Measurements from ENCODE around the gene GPR55. TPM values are rescaled to one million over a fixed set of nuclear protein-coding genes. Genes with fewer than 3 reads are reported as not detected.

The GPR55 gene
- total and polyA plus RNA-seq, 5 donors = 0.18 to 0.20 TPM; not detected in 3

GRCh38 chr2:230958820-230959756 lies 34.0 kb upstream of the GPR55 start:
- no peaks in the 10 kb centered on the region for H3K9me3 ChIP-seq (ENCODE audit: control insufficient read depth, low read length)
- intact Hi-C loops (cut with DNase I) = no loop called here
- peaks cover 2% of the 10 kb centered on the region for H3K27me3 ChIP-seq (ENCODE audit: control insufficient read depth, insufficient read depth)
- DNase-seq (no peak), ATAC-seq (no peak)
- WGBS = 86% methylated on average over 8 of the region's 8 CpGs
- H3K4me3 ChIP-seq (ENCODE audit: low read length) = no peak overlapping the region
- H3K27ac ChIP-seq (ENCODE audit: low read length) = no peak overlapping the region
- no peaks in the 10 kb centered on the region for H3K4me1 ChIP-seq (ENCODE audit: control insufficient read depth, insufficient read depth, low read length)

GRCh38 chr2:230957756-230958391 lies 32.8 kb upstream of the GPR55 start:
- Histone ChIP-seq H3K9me3 (ENCODE audit: control insufficient read depth, low read length) (no peaks in the 10 kb centered on the region), H3K27me3 (ENCODE audit: control insufficient read depth, insufficient read depth) (peaks cover 2% of the 10 kb centered on the region), H3K27ac (ENCODE audit: low read length) (no peak overlapping the region), H3K4me3 (ENCODE audit: low read length) (peak overlapping the region; percentile 48), H3K4me1 (ENCODE audit: control insufficient read depth, insufficient read depth, low read length) (no peaks in the 10 kb centered on the region)
- intact Hi-C loops (cut with DNase I) = no loop called here
- ATAC-seq (no peak), DNase-seq (no peak)

- H3K4me3 ChIP-seq (ENCODE audit: low read length) = peak overlapping the region; percentile 48
- H3K27ac ChIP-seq (ENCODE audit: low read length) = no peak overlapping the region
- WGBS = 11% methylated on average over 43 of the region's 43 CpGs
- DNase-seq = peak in 2 of 3 donors; percentile 39 to 76
- H3K9me3 ChIP-seq (ENCODE audit: control insufficient read depth, low read length) = no peaks in the 10 kb centered on the region
- ATAC-seq = peak; percentile 90 to 94
- intact Hi-C loops (cut with DNase I) = no loop called here
- H3K27me3 ChIP-seq (ENCODE audit: control insufficient read depth, insufficient read depth) = no peaks in the 10 kb centered on the region
- H3K4me1 ChIP-seq (ENCODE audit: control insufficient read depth, insufficient read depth, low read length) = no peaks in the 10 kb centered on the region
Observed at GRCh38 chr2:230956827-230957755, 32.0 kb upstream of the GPR55 start.

GRCh38 chr2:230955163-230955737 lies 30.2 kb upstream of the GPR55 start:
- 79% methylated on average over 1 of the region's 1 CpG for WGBS
- H3K4me3 ChIP-seq (ENCODE audit: low read length) = no peak overlapping the region
- H3K9me3 ChIP-seq (ENCODE audit: control insufficient read depth, low read length) = no peaks in the 10 kb centered on the region
- no peaks in the 10 kb centered on the region for H3K4me1 ChIP-seq (ENCODE audit: control insufficient read depth, insufficient read depth, low read length)
- intact Hi-C loops (cut with DNase I) = no loop called here
- no peaks in the 10 kb centered on the region for H3K27me3 ChIP-seq (ENCODE audit: control insufficient read depth, insufficient read depth)
- DNase-seq (no peak), ATAC-seq (no peak)
- H3K27ac ChIP-seq (ENCODE audit: low read length) = no peak overlapping the region

- intact Hi-C loops (cut with DNase I) = no loop called here
- DNase-seq (no peak), ATAC-seq (no peak)
- no peaks in the 10 kb centered on the region for H3K9me3 ChIP-seq (ENCODE audit: control insufficient read depth, low read length)
- no peaks in the 10 kb centered on the region for H3K27me3 ChIP-seq (ENCODE audit: control insufficient read depth, insufficient read depth)
- no peak overlapping the region for H3K4me3 ChIP-seq (ENCODE audit: low read length)
- no peak overlapping the region for H3K27ac ChIP-seq (ENCODE audit: low read length)
- no peaks in the 10 kb centered on the region for H3K4me1 ChIP-seq (ENCODE audit: control insufficient read depth, insufficient read depth, low read length)
Observed at GRCh38 chr2:230954746-230955145, 29.7 kb upstream of the GPR55 start.

GRCh38 chr2:230953845-230954244 lies 28.8 kb upstream of the GPR55 start:
- intact Hi-C loops (cut with DNase I) = no loop called here
- Histone ChIP-seq H3K4me3 (ENCODE audit: low read length) (no peak overlapping the region), H3K4me1 (ENCODE audit: control insufficient read depth, insufficient read depth, low read length) (no peaks in the 10 kb centered on the region), H3K27ac (ENCODE audit: low read length) (no peak overlapping the region), H3K9me3 (ENCODE audit: control insufficient read depth, low read length) (no peaks in the 10 kb centered on the region), H3K27me3 (ENCODE audit: control insufficient read depth, insufficient read depth) (no peaks in the 10 kb centered on the region)
- DNase-seq (no peak), ATAC-seq (no peak)
- WGBS = 75% methylated on average over 9 of the region's 9 CpGs

- H3K27ac ChIP-seq (ENCODE audit: low read length) = no peak overlapping the region
- WGBS = 89% methylated on average over 10 of the region's 10 CpGs
- no peak for DNase-seq
- no peaks in the 10 kb centered on the region for H3K27me3 ChIP-seq (ENCODE audit: control insufficient read depth, insufficient read depth)
- H3K4me3 ChIP-seq (ENCODE audit: low read length) = no peak overlapping the region
- H3K9me3 ChIP-seq (ENCODE audit: control insufficient read depth, low read length) = no peaks in the 10 kb centered on the region
- no peak for ATAC-seq
- no peaks in the 10 kb centered on the region for H3K4me1 ChIP-seq (ENCODE audit: control insufficient read depth, insufficient read depth, low read length)
- intact Hi-C loops (cut with DNase I) = no loop called here
Observed at GRCh38 chr2:230952226-230952956, 27.3 kb upstream of the GPR55 start.

GRCh38 chr2:230951396-230951795 lies 26.4 kb upstream of the GPR55 start:
- no peak overlapping the region for H3K27ac ChIP-seq (ENCODE audit: low read length)
- intact Hi-C loops (cut with DNase I) = no loop called here
- 65% methylated on average over 2 of the region's 2 CpGs for WGBS
- no peak for DNase-seq
- H3K9me3 ChIP-seq (ENCODE audit: control insufficient read depth, low read length) = no peaks in the 10 kb centered on the region
- H3K4me1 ChIP-seq (ENCODE audit: control insufficient read depth, insufficient read depth, low read length) = no peaks in the 10 kb centered on the region
- H3K4me3 ChIP-seq (ENCODE audit: low read length) = no peak overlapping the region
- H3K27me3 ChIP-seq (ENCODE audit: control insufficient read depth, insufficient read depth) = no peaks in the 10 kb centered on the region
- ATAC-seq = peak in 1 of 2 donors; percentile 65

- intact Hi-C loops (cut with DNase I) = no loop called here
- H3K4me1 ChIP-seq (ENCODE audit: control insufficient read depth, insufficient read depth, low read length) = no peaks in the 10 kb centered on the region
- no peak overlapping the region for H3K4me3 ChIP-seq (ENCODE audit: low read length)
- WGBS = 91% methylated on average over 10 of the region's 10 CpGs
- H3K27ac ChIP-seq (ENCODE audit: low read length) = no peak overlapping the region
- H3K9me3 ChIP-seq (ENCODE audit: control insufficient read depth, low read length) = no peaks in the 10 kb centered on the region
- ATAC-seq (no peak), DNase-seq (no peak)
- H3K27me3 ChIP-seq (ENCODE audit: control insufficient read depth, insufficient read depth) = no peaks in the 10 kb centered on the region
Observed at GRCh38 chr2:230950874-230951339, 25.9 kb upstream of the GPR55 start.

All from right cardiac atrium (tissue), 5 donors.